H1 (cell line): ENCODE results near the gene GLTP. TPM values are rescaled to one million over a fixed set of nuclear protein-coding genes. Genes with fewer than 3 reads are reported as not detected.

Experiments
- CTBP2 ChIP-seq: IDR thresholded peaks from 2 replicates; pipeline ENCODE4 v1.7.0; 2011; ENCODE audit warnings: borderline replicate concordance, mild to moderate bottlenecking, moderate library complexity, mixed read lengths, low read length; ENCODE audit not compliant: insufficient read depth, insufficient read length
- CTCF ChIP-seq, 3 experiments: IDR thresholded peaks; 1 replicate in 2 of 3; 2 replicates in 1 of 3; pipeline versions ENCODE4 v1.5.1 to v1.6.1; 2011; ENCODE audit warnings: low read length in 3 of 3, mild to moderate bottlenecking in 3 of 3, inconsistent platforms in 2 of 3, low read depth in 1 of 3, moderate library complexity in 1 of 3; ENCODE audit not compliant: insufficient read depth in 1 of 3; ENCODE audit errors: control extremely low read depth in 1 of 3
- FOSL1 ChIP-seq: IDR thresholded peaks from 2 replicates; pipeline ENCODE4 v1.6.1; 2011; ENCODE audit warnings: mild to moderate bottlenecking, low read depth, low read length, moderate library complexity; ENCODE audit not compliant: insufficient read depth
- HDAC2 ChIP-seq, 2 experiments: fragments of 300-600 bp in 1 of 2; sonication (generic) in 1 of 2; IDR thresholded peaks; 2 replicates each; pipeline ENCODE4 v1.6.1; 2011 to 2012; ENCODE audit warnings: low read depth in 2 of 2, low read length in 2 of 2, mild to moderate bottlenecking in 2 of 2, moderate library complexity in 2 of 2, borderline replicate concordance in 1 of 2, inconsistent platforms in 1 of 2
- NRF1 ChIP-seq: IDR thresholded peaks from 2 replicates; pipeline ENCODE4 v1.6.1; 2011; ENCODE audit warnings: mild to moderate bottlenecking, low read depth, low read length, improper control_type of control experiment
- RNF2 ChIP-seq: fragments of 200-900, 300-1000 bp; sonication (generic); IDR thresholded peaks from 2 replicates; pipeline ENCODE4 v1.7.1; 2016; ENCODE audit warnings: borderline replicate concordance, low read depth, mild to moderate bottlenecking, antibody characterized with exemption, low read length; ENCODE audit not compliant: poor library complexity, severe bottlenecking; ENCODE audit errors: missing control alignments
- SIRT6 ChIP-seq: IDR thresholded peaks from one replicate; pipeline ENCODE4 v1.7.1; 2012; ENCODE audit warnings: low read length, inconsistent platforms
- SP1 ChIP-seq: IDR thresholded peaks from 2 replicates; pipeline ENCODE4 v1.6.1; 2011; ENCODE audit warnings: low read depth, low read length
- TAF1 ChIP-seq: IDR thresholded peaks from 2 replicates; pipeline ENCODE4 v1.6.1; 2011; ENCODE audit warnings: mild to moderate bottlenecking, low read depth, low read length
- TEAD4 ChIP-seq: IDR thresholded peaks from 2 replicates; pipeline ENCODE4 v1.6.1; 2012; ENCODE audit warnings: low read depth, low read length, inconsistent platforms, mixed read lengths
- ZNF274 ChIP-seq: IDR thresholded peaks from 2 replicates; pipeline ENCODE4 v1.7.0; 2012; ENCODE audit warnings: low read length, borderline replicate concordance; ENCODE audit errors: extremely low read depth
- polyA plus RNA-seq, 7 experiments: library from polyadenylated mRNA; depleted of rRNA in 3 of 7; stranded (reverse) in 5 of 7; unstranded in 2 of 7; fragments of >200 nt in 5 of 7; fragments of 200-250 nt in 2 of 7; gene quantifications; 1 replicate in 5 of 7; 2 replicates in 1 of 7; 4 replicates in 1 of 7; pipeline versions ENCODE4 v1.2.1 to v1.2.3, GENCODE V29; 2011 to 2013; ENCODE audit warnings: missing spikeins in 2 of 7, mixed read lengths in 2 of 7
- total RNA-seq: library from RNA; stranded (reverse); fragmentation: NEBNext Ultra II Directional; extraction: Animal tissue kit (Norgen Biotek cat#: 25700); gene quantifications from 2 replicates; pipeline ENCODE4 v1.2.1, GENCODE V29; 2021

GLTP gene
- total and polyA plus RNA-seq, 2 of the 8 experiments (the other 6 are each of a cell fraction or from before 2014, with no cell fraction given): 9.8 to 26.1 TPM

- TF ChIP-seq HDAC2 (IDR thresholded peaks at IDR 0.05; ENCODE audit: borderline replicate concordance in 1 of 2, low read depth in 2 of 2, low read length in 2 of 2): peak in 1 of 2 experiments; percentile 87; a peak in 1 of 4 replicates
- no peak for TF ChIP-seq CTBP2
- no peak for TF ChIP-seq ZNF274
- no peak for TF ChIP-seq FOSL1
- no peak for TF ChIP-seq CTCF (IDR thresholded peaks at IDR 0.05; ENCODE audit: control extremely low read depth in 1 of 3, insufficient read depth in 1 of 3, low read depth in 1 of 3, low read length in 3 of 3)
- no peak for TF ChIP-seq TEAD4
- no peak for TF ChIP-seq SIRT6
- no peak for TF ChIP-seq RNF2
- TF ChIP-seq SP1: no peak
- no peak for TF ChIP-seq TAF1
- no peak for TF ChIP-seq NRF1
Measured at GRCh38 chr12:109832541-109833306, 47.6 kb downstream of the GLTP start (continued).
